Stimulated activated CD8-positive, alpha-beta memory T cell treated with anti-CD3 and anti-CD28 coated beads, Interleukin-2, amount 100 ng/mL, for 48 hours (primary cell): ENCODE results near the gene KIF25.
"Not testable (repeated sequence)": the region's sequence is repeated elsewhere in the genome, so short reads cannot be mapped to it uniquely, and the experiment has no call there.

Experiments used
- DNase-seq, 2 donors: peaks; one replicate each; pipeline ENCODE4 v3.0.0-alpha.2; 2020; ENCODE audit warnings: low read depth in 2 of 2

Gene KIF25

DNA sequence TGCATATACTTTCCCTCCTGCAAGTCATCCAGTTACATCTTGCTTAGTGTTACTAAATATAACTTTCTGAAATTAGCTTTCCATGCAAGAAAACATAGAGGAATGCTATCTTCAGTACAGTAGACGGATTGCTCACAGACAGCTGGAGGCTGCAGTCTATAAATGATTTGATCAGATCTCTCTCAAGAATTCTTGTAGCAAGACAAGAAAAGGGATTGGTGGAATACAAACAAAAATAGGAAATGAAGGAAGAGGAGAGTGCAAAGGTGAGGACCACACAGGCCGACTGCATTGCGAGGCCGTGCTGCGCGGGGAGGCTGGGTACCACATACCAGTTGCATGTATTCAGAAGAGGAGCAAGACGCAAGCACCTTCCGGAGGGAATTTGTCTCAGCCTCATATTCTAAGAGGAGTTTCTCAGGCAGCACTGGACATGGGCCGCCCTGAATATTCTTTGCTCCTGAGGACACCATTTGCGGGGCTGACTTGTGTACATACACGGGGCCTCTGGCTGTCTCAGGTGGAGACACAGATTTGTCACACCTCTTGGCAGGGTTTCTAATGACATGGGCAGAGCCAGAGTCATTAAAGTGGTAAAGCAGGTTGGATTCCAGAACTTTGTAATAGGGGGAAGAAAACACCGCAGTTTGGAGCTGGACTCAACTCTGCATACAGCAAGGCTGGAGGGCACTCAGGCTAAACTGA, 22.7 kb upstream of the KIF25 start:
- DNase-seq = no peak

DNA sequence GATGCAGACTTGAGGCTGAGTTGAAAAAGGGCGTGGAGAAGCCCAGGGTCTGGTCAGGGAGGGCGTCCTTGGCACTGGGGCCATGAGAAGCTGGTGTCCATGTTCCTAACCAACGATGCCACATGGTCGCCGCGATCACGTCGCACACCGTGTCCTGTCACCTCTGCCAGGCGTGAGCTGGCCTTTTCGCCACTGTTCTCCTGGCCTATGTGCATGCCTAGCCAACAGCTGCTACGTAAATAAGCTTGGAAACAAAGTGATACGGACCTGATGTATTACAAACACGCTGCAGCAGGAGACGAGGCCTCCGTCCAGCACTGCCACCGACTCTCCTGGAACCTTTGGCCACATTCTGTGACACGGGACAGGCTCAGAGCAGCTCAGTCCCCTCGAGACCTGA, 22.0 kb upstream of the KIF25 start:
- DNase-seq = no peak

DNA sequence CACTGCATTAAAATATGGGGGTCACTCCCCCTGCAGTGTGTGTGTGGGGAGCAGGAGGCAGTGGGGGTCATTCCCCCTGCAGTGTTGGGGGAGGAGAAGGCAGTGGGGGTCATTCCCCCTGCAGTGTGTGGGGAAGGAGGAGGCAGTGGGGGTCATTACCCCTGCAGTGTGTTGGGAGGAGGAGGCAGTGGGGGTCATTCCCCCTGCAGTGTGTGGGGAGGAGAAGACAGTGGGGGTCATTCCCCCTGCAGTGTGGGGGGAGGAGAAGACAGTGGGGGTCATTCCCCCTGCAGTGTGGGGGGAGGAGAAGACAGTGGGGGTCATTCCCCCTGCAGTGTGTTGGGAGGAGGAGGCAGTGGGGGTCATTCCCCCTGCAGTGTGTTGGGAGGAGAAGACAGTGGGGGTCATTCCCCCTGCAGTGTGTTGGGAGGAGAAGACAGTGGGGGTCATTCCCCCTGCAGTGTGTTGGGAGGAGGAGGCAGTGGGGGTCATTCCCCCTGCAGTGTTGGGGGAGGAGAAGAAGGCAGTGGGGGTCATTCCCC, 21.3 kb upstream of the KIF25 start:
- DNase-seq = not testable (repeated sequence)

DNA sequence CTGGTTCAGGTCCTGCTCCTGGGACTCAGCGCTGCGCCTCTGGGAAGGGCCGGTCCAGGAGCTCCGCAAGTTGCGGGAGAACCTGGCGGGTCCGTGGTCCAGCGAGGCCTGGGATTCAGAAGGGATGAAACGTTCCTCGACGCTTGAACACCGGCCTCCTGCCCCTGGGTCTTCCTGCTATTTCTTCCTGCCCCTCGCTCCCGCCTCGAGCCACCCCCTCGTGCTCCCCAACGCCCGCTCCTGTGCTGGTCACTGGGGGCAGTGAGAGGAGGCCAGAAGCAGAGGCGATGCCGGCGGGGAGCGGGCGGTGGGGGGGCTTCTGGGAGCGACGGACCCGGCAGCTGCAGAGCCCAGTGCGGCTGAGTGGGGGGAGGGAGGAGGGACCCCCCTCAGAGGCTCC, 20.8 kb upstream of the KIF25 start:
- no peak for DNase-seq

DNA sequence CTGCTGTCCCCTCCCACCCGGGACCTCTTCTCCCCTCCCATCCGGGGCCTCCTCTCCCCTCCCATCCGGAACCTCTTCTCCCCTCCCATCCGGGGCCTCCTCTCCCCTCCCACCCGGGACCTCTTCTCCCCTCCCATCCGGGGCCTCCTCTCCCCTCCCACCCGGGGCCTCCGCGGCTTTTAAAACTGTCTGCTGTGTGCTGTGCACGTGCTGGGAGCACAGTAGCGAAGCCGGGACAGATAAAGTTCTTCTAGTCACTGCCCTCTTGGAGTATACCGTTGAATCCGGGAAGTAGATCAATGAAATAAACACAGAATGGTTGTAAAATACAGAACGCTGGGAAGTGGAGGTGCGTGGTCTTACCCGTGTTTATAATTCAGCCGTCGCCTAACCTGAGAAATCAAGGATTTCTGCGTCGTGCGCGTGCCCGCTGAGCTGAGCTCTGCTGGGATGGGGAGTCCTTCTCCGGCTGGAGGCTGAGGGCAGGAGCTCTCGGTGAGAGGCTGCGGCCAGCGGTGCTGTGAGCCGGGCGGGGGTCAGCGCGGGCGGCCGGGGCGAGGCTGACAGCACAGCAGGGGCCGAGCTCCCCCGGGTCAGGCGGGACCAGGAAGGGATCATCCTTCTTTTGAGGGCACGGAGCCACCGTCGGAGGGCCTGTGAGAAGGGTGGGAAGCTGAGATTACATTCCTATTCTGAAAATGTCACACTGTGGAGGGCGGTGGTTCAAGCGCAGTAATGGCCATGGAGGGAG, 19.6 kb upstream of the KIF25 start:
- no peak for DNase-seq

DNA sequence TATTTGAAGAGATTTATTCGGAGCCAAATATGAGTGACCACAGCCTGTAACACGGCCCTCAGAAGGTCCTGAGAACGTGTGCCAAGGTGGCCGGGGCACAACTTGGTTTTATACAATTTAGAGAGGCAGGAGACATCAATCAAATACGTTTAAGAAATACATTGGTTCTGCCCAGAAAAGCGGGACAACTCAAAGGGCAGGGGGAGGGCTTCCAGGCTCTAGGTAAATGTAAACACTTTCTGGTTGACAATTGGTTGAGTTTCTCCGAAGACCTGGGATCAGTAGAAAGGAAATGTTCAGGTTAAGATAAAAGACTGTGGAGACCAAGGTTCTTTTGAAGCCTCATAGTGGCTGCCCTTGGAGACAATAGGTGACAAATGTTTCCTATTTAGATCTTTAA, 18.9 kb upstream of the KIF25 start:
- no peak for DNase-seq

DNA sequence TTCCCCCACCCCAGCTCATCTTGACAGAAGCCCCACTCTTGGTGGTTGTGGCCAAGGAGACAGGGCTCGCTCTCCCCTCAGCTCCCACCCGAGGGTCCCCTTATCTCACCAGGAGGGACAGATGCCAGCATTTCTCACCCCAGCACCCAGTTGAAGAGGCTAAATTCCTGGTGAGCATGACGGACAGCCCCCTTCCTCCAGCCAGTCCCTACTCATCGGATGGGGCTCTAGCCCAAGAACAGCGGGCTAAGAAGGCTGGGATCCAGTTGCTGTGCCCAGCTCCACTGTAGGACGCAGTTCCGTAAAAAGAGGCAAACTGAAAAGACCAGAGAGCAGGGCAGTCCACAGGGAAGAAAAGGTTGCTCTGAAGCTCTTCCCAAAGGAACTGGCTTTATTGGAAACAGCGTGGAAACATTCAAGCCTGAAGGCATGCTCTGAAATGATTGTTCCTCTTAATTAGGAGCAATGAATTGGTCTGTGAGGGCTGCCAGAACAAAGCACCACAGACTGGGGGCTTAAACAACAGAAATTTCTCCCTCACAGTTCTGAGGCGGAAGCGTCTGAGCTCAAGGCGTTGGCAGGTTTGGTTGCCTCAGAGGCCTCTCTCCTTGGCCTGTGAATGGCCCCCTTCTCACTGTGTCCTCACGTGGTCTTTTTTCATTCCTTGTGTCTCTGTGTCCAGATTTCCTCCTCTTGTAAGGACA, 17.9 kb upstream of the KIF25 start:
- DNase-seq = no peak

DNA sequence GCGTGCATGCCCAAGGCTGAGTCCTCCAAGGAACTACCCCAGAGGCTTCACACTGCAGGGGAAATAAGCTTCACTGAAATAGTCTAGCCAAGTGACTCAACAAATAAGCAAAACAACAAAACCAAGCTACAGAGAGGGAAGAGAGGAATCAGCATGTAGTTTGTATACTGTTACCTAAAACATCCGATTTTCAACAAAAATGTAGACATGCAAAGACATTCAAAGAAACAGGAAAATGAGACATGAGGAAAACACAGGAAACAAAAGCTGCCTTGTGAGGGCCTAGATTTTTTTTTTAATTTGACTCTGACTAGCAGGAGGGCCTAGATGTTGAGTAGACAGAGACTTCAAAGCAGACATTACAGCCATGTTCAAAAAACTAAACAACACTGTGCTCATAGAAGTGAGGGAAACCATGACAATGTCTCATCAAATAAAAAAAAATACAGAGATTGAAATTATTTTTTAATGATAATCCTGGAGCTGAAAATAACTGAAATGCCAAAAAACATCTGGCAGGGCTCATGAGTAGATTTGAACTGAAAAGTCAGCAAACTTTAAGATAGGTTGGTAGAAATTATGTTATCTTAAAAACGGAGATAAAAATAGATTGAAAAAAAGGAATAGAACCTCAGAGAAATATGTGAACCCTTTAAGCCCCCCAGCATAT, 16.4 kb upstream of the KIF25 start:
- DNase-seq = no peak

DNA sequence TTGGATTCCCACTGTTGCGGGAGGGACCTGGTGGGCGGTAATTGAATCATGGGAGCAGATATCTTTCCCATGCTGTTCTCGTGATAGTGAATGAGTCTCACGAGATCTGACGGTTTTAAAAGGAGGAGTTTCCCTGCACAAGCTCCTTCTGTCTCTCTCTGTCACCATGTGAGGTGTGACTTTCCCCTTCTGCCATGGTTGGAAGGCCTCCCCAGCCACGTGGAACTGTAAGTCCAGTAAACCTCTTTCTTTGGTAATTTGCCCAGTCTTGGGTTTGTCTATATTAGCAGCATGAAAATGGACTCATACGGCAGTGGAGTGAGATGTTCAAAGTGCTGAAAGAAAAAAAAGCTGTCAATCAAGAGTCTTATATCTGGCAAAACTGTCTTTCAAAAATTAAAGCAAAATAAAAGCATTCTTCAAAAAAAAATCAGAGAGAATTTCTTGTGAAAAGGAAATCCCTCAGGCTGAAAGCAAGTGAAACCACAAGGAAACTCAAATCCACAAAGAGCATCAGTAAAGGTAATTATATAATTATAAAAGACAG, 15.5 kb upstream of the KIF25 start:
- DNase-seq = no peak

DNA sequence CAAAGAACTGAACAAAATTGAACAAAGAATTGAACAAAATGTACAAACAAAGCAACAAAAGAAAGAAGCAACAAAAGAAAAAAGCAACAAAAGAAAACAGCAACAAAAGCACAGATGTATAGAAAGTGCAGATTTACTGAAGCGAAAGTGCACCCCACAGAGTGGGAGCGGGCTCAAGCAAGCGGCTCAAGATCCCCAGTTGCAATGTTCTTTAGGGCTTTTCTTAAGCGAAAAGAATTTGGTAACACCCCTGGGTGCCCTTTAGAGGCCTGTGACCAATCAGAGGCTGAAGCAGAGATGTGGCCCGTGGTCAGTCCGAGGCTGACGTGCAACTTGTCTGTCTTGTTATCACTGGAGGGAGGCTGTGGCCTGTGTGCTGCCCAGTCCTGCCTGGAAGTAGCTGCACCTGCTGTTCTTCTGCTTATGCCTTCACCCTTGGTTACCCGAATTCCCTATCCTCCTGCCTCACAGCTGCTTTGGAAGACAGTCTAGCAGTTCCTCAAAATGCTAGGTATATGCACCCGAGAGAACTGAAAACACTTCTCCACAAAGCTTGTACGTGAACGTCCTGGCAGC, 13.2 kb upstream of the KIF25 start:
- no peak for DNase-seq

DNA sequence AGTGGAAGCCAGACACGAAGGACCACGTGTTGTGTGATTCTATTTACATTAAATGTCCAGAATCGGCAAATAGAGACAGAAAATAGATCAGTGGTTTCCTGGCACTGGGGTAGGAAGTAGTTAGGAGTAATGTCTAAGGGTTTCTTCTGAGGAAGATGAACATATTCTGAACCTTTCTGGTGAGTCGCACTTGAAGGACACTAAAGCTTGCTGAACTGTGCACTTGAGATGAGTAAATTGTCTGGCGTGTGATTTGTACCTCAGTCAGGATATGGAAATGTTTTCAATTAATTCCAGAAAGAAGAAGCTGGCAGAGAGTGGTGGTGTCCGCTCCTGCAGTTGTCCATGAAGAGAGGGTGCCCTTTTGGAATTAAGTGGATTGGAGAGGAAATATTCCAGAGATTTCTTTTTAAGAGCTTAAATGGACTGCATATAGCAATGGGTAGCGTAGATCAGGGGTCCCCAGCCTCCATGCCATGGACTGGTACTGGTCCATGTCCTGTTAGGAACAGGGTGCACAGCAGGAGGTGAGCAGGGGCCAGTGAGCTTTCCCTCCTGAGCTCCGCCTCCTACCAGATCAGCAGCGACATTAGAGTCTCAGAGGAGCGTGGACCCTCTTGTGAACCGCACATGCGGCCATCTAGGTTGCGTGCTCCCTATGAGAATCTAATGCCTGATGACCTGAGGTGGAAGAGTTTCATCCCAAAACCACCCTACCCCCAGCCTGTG, 12.4 kb upstream of the KIF25 start:
- DNase-seq = no peak

DNA sequence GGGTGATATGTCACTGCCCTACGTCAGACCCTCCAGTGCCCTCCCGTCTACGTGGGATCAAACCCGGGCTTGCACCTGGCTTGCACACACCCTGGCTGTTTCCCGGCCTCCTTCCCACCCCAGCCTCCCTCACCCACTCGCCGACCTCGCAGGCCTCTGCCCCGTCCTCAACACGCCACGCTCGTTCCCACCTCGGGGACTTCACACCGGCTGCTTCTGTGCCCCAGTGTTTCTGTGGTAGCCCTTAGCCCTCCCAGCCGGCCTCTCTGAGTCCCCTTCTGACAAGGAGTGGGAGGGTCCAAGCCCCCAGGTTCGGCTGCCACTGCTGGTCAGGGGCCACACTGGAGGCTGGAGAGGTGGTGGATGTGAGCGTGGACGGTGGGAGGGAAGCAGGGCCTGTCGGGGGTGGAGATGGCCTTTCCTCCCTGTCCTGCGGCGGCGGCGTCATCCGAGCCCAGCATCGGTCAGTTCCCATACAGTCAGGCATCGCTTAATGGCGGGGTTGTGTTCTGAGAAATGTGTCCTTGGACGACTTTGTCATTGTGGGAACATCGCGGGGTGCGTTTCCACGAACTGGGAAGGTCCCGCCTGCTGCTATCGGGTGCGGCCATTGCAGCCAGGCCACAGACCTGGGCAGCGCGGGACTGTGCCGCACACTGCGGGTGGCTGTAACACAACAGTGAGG, 11.4 kb upstream of the KIF25 start:
- no peak for DNase-seq

DNA sequence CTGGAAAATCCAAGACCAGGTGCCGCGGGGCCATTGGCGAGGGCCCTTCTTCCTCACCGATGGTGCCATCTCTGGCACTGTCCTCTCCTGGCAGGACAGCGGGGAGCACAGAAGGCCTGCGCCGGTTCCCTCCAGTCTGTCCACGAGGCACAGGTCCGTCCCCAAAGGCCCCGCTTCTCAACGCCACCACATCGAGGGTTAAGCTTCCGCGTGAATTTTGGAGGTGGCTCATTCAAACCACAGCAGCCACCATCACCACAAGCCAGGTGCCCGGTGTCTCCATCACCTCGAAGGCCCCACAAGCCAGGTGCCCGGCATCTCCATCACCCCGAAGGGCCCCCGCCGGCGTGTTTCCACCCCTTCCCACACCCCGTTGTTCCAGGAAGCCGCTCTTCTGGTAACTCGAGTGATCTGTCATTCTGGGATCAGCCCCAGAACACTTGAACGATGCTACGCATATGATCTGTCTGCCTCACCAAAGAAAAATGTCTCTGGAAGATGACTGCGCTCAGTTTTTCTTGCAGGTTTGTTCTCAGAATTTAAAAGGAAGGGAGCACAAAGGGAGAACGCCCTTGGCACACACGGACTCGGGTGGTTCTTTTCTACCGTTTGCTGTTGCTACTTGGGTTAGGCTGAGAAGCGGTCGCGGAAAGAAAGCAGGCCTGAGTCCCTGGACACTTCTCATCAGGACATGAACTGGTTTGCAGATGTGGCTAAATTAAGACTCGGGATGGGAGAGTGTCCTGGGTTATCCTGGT, 9.9 kb upstream of the KIF25 start:
- DNase-seq = no peak

DNA sequence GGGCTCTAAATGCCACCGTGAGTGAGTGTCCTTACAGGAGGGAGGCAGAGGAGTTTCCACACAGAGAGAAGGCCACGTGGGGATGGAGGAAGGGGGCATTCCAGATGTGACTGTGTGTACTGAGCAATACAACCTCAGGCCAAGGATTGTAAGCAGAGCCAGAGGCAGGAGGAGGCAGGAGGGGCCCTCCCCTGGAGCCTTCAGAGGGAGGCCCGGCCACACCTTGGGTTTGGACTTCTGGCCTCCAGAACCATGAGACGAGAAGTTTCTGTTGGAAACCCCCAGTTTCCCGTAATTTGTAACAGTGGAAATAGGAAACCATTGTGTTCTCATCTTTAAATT, 9.3 kb upstream of the KIF25 start:
- DNase-seq = no peak

DNA sequence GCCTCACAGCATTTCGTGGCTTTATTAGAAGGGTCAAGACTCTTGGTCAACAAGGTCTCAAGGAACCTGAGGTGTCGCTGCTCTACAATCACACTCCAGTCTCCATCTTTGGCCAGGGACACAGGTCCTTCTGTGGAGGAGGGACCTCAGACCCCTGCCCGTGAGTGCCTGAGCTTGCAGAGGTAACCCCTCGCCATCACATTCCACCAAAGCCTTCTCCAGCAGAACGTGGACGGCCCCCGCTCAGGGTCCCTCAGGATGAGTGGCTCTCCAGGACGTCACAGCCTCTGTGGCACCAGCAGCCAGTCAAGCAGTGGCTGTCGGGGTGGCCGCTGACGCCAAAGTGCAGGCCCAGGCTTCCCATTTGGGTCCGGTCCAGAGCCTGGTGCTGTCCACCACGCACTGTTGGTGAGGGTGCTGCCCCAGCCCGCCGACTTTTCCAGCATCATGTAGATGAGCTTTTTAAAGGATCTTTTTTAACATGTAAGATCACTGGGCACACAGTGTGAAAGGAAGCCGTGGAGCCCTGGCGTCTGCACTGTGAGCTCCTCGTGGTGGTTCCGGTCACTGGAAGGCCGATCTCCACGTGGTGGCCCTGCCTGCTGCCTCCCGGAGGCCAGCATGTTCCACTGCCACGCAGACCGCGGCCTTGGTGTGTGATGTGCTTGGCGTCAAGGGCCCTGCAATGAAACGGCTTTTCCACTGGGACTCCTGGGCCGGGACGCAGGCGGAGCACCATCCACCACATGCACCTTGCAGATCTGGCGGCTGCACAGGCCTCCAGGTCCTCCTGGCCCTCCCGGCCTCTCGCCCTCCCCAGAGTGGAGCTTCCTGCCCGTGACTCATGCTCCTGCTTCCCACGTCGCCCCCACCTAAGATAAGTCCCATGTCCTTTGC, 8.3 kb upstream of the KIF25 start:
- DNase-seq = no peak

DNA sequence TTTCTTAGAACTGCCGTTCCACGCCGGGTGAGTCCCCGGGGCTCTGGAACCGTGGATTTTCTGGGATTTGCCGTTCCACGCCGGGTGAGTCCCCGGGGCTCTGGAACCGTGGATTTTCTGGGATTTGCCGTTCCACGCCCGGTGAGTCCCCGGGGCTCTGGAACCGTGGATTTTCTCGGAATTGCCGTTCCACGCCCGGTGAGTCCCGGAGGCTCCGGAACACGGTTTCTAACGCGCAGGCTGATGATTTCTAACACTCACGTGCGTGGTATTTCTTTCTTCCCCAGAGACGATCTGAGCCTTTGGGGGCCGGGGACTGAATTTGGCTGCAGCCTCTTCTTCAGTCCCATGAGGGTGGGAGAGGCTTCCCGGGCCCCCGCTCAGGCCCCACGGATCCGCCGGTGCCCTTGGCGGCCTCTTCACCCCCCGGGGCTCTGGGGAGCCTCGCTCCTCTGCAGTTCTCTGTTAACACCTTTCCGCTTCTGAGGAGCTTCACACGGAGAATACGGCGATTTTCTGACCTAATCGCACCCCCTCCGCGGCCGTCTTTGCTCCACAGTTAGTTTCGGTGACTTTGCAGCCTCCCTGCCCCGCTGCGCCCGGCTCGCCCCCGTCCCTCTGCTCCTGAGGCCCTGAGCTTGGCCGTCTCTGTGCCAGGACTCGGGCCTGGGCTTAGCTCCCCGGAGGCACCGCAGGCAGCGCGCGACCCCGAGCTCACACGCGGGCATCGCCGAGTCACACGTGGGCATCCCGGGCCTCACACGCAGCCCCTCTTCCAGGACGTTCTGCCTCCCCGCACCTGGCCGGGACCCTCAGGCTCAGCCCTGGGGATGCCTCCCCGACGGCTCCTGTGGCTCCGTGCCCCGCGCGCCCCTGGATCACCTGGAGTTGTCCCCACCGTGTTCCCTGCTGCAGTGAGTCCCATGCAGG, 7.2 kb upstream of the KIF25 start:
- DNase-seq = no peak

DNA sequence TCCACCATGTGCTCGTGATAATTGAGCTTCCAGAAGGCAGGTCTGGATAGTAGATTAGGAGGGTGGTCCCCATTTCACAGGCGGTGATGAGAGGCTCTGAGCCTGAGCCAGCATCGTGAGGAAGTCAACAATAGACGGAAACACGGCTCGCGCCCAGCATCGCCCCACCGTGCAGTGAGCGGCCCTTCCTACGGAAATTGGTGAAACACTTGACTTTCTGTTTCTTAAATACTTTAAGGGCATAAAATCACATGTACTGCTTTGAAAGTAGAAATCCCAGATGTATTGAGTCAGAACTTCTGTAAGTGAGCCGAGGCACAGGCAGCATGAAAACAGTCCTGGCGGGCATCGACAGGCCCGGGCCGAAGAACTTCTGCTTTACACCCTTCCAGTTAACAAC, 4.3 kb upstream of the KIF25 start:
- no peak for DNase-seq
